Natural killer cell (primary cell): Measurements from ENCODE around the gene FRRS1. TPM values are rescaled to one million over a fixed set of nuclear protein-coding genes. Genes with fewer than 3 reads are reported as not detected.

Experiments used
- ATAC-seq, 3 donors: fragments of 150-1000 bp in 2 of 3; fragments of 200-7000 bp in 1 of 3; cut with Tn5 transposase; 1 replicate in 1 of 3; 2 replicates in 2 of 3; pipeline ENCODE4 v1.10.0; 2021; ENCODE audit warnings: mild to moderate bottlenecking in 2 of 3, moderate library complexity in 2 of 3
- DNase-seq, 2 donors: peaks; one replicate each; pipeline versions ENCODE4 v3.0.0 to v3.0.0-alpha.2; 2013 to 2021; ENCODE audit warnings: mixed read lengths in 1 of 2
- H3K27ac ChIP-seq: one replicate; pipeline ENCODE4 v1.5.1; 2013; ENCODE audit warnings: mild to moderate bottlenecking, low read length
- H3K27me3 ChIP-seq: one replicate; pipeline ENCODE4 v1.6.1; 2013; ENCODE audit warnings: low read length; ENCODE audit not compliant: control insufficient read depth, insufficient read depth
- H3K36me3 ChIP-seq: one replicate; pipeline ENCODE4 v1.6.1; 2013; ENCODE audit warnings: low read length; ENCODE audit not compliant: control insufficient read depth, insufficient read depth
- H3K4me1 ChIP-seq: one replicate; pipeline ENCODE4 v1.6.1; 2013; ENCODE audit warnings: low read length; ENCODE audit not compliant: control insufficient read depth, insufficient read depth
- H3K4me3 ChIP-seq: one replicate; pipeline ENCODE4 v1.5.1; 2013; ENCODE audit warnings: low read length
- H3K9me3 ChIP-seq: one replicate; pipeline ENCODE4 v1.6.1; 2013; ENCODE audit warnings: low read length; ENCODE audit not compliant: control insufficient read depth, insufficient read depth
- H3K27ac Mint-ChIP-seq, 2 donors: one replicate each; pipeline ENCODE4 v1.8.0; 2022; ENCODE audit warnings: mild to moderate bottlenecking in 2 of 2, mixed read lengths in 2 of 2, moderate library complexity in 1 of 2
- H3K27me3 Mint-ChIP-seq, 2 donors: one replicate each; pipeline ENCODE4 v1.8.0; 2022; ENCODE audit warnings: low read depth in 2 of 2, mixed read lengths in 2 of 2
- H3K36me3 Mint-ChIP-seq: one replicate; pipeline ENCODE4 v1.8.0; 2022; ENCODE audit warnings: mixed read lengths
- H3K4me1 Mint-ChIP-seq, 2 donors: one replicate each; pipeline ENCODE4 v1.8.0; 2022; ENCODE audit warnings: mixed read lengths in 2 of 2
- H3K4me3 Mint-ChIP-seq: one replicate; pipeline ENCODE4 v1.8.0; 2022; ENCODE audit warnings: mild to moderate bottlenecking, moderate library complexity, mixed read lengths
- H3K9me3 Mint-ChIP-seq, 2 donors: one replicate each; pipeline ENCODE4 v1.8.0; 2022; ENCODE audit warnings: mixed read lengths in 2 of 2
- CTCF ChIP-seq: fragments of 200-600 bp; IDR thresholded peaks from one replicate; pipeline ENCODE4 v1.8.0; 2022; ENCODE audit warnings: antibody characterized with exemption
- WGBS: methylation state at CpG from one replicate; pipeline ENCODE4 v1.1.7; 2013; ENCODE audit warnings: missing lambda C conversion rate; ENCODE audit not compliant: insufficient coverage; 5-methylcytosine and 5-hydroxymethylcytosine counted together
- intact Hi-C: fragments of 100-400 bp; cut with micrococcal nuclease; formaldehyde crosslinking; loops from one replicate; pipeline ENCODE4 v1.14.2; 2022
- total RNA-seq, 4 donors: library from RNA; stranded (reverse); fragments of 120-200 nt in 1 of 4; gene quantifications; one replicate each; pipeline versions ENCODE4 v1.2.3 to v1.2.4, GENCODE V29; 2013 to 2022

Gene FRRS1
- total RNA-seq, 3 donors from 2014 or later (not counting 1 experiment from before 2014, with no cell fraction given) = 1.0 to 3.3 (median 3.0) TPM

GRCh38 chr1:99754055-99754626, 12.3 kb downstream of the FRRS1 start:
- intact Hi-C loops = no loop called here
- TF ChIP-seq CTCF = no peak
- DNase-seq = no peak
- no peaks in the 10 kb centered on the region for H3K36me3 ChIP-seq
- H3K9me3 ChIP-seq = no peaks in the 10 kb centered on the region
- H3K27me3 ChIP-seq = no peaks in the 10 kb centered on the region
- H3K27ac ChIP-seq = no peak overlapping the region
- WGBS = 100% methylated on average over 2 of the region's 2 CpGs
- Mint-ChIP-seq H3K4me3 (no peak overlapping the region), H3K27me3 (no peaks in the 10 kb centered on the region), H3K27ac (no peak overlapping the region), H3K36me3 (no peaks in the 10 kb centered on the region), H3K4me1 (peaks cover 7 to 19% of the 10 kb centered on the region in 2 donors), H3K9me3 (no peaks in the 10 kb centered on the region)
- no peaks in the 10 kb centered on the region for H3K4me1 ChIP-seq
- no peak overlapping the region for H3K4me3 ChIP-seq
- ATAC-seq = no peak

GRCh38 chr1:99751877-99752504, 14.4 kb downstream of the FRRS1 start:
- Histone ChIP-seq H3K4me3 (no peak overlapping the region), H3K27me3 (no peaks in the 10 kb centered on the region), H3K4me1 (no peaks in the 10 kb centered on the region), H3K36me3 (no peaks in the 10 kb centered on the region), H3K27ac (no peak overlapping the region), H3K9me3 (no peaks in the 10 kb centered on the region)
- no peak overlapping the region for H3K27ac Mint-ChIP-seq
- H3K9me3 Mint-ChIP-seq = no peaks in the 10 kb centered on the region
- H3K4me3 Mint-ChIP-seq = no peak overlapping the region
- no peaks in the 10 kb centered on the region for H3K27me3 Mint-ChIP-seq
- WGBS = no CpG with 5 or more reads among the region's 1 CpG
- H3K4me1 Mint-ChIP-seq = peaks cover 7 to 11% of the 10 kb centered on the region in 2 donors
- no peak for TF ChIP-seq CTCF
- intact Hi-C loops = no loop called here
- no peak for ATAC-seq
- no peaks in the 10 kb centered on the region for H3K36me3 Mint-ChIP-seq
- no peak for DNase-seq

GRCh38 chr1:99749504-99750347, 16.7 kb downstream of the FRRS1 start:
- no peaks in the 10 kb centered on the region for H3K36me3 ChIP-seq
- no peak overlapping the region for H3K4me3 ChIP-seq
- peak; percentile 67 to 87 (median 77) for ATAC-seq
- peak in 1 of 2 donors; percentile 55 for DNase-seq
- H3K27ac ChIP-seq = no peak overlapping the region
- Mint-ChIP-seq H3K4me1 (peaks cover 7 to 11% of the 10 kb centered on the region in 2 donors), H3K36me3 (no peaks in the 10 kb centered on the region), H3K27ac (no peak overlapping the region), H3K9me3 (no peaks in the 10 kb centered on the region), H3K27me3 (no peaks in the 10 kb centered on the region), H3K4me3 (no peak overlapping the region)
- no peaks in the 10 kb centered on the region for H3K9me3 ChIP-seq
- no peaks in the 10 kb centered on the region for H3K4me1 ChIP-seq
- TF ChIP-seq CTCF = no peak
- WGBS = 18% methylated on average over 2 of the region's 2 CpGs
- intact Hi-C loops = no loop called here
- no peaks in the 10 kb centered on the region for H3K27me3 ChIP-seq
